ENCODE data around the gene GTF3C5. TPM values are rescaled to one million over a fixed set of nuclear protein-coding genes. Genes with fewer than 3 reads are reported as not detected.
"Not testable (repeated sequence)": the region's sequence is repeated elsewhere in the genome, so short reads cannot be mapped to it uniquely, and the experiment has no call there.

GTF3C5 gene
- total RNA-seq, 4 donors from 2014 or later = 48.2 to 55.3 (median 48.9) TPM

DNA sequence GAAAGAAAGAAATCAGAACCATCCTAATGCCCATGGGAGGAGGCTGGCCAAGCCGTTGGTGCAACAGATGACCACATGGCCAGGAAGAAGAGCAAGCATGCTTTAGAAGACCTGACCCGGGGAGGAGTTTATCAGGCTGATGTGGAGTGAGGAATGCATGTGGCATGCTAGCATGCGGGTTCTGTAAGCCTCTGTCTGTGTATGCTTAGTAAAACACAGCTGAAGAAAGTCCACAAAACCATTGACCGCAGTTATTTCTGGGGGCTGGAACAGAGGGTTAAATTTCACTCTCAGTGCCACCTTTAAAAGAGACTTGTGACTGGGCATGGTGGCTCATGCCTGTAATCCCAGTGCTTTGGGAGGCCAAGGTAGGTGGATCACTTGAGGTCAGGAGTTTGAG lies 33.2 kb upstream of the GTF3C5 start:
- intact Hi-C loops (cut with DNase I) = no loop called here
- no peaks in the 10 kb centered on the region for H3K9me3 ChIP-seq
- TF ChIP-seq POLR2A (IDR thresholded peaks at IDR 0.05) (no peak), CTCF (IDR thresholded peaks at IDR 0.05) (no peak)
- no peaks in the 10 kb centered on the region for H3K36me3 ChIP-seq
- WGBS, 2 donors = 52 to 68% methylated on average over 4 of the region's 4 CpGs
- peaks cover 0 to 63% (median 0%) of the 10 kb centered on the region in 4 donors for H3K27me3 ChIP-seq
- H3K4me3 ChIP-seq = no peak overlapping the region
- peaks cover 18 to 60% (median 26%) of the 10 kb centered on the region in 3 donors for H3K4me1 ChIP-seq
- DNase-seq = no peak
- H3K27ac ChIP-seq = no peak overlapping the region

- H3K27me3 ChIP-seq = peaks cover 0 to 63% (median 0%) of the 10 kb centered on the region in 4 donors
- H3K4me3 ChIP-seq; DNase-seq; H3K36me3 ChIP-seq; intact Hi-C loops (cut with DNase I); H3K9me3 ChIP-seq; H3K27ac ChIP-seq: not testable (repeated sequence)
- 75 to 83% methylated on average over 3 of the region's 4 CpGs for WGBS, 2 donors
- H3K4me1 ChIP-seq = peaks cover 22 to 60% (median 25%) of the 10 kb centered on the region in 3 donors
Measured at GRCh38 chr9:132998221-132998620, 32.6 kb upstream of the GTF3C5 start.

DNA sequence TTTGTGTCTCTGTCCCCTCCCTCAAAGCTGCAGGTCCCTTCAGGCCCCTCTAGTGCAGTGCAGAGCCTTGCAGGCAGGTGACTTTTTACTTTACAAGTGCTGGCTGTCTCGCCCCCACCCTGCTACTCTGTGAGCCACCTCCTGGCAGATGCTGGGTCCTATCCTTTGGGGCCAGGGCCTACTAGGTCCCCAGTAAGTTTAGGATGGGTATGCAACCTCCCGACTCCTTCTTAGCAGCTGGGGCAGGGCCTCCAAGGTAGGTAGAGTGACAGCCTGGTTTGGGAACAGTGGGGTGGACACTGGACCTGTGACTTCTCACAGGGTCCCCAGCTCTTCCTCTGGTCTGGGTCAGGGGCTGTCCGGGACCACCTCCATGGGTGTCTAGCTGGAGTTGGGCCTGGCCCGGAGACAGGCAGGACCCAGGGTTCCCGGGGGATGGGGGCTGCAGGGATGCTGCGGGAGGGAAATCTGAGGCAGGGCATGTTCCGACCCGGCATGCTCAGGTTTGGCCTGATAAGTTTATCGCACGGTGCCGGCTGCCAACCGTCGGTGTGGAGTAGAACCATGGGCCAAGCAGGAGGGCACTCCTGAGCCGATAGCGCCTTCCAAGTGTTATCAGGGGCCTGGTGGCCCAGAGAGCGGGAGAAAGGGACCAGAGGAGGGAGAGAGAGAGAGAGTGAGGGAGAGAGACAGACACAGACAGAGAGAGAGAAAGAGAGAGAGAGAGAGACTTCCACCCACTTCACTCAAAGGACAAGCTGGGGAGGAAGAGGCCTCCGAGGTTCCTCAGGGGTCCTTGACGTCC lies 31.8 kb upstream of the GTF3C5 start:
- TF ChIP-seq CTCF (IDR thresholded peaks at IDR 0.05) = no peak
- no peak for TF ChIP-seq POLR2A (IDR thresholded peaks at IDR 0.05)
- H3K4me1 ChIP-seq = peaks cover 19 to 51% (median 21%) of the 10 kb centered on the region in 3 donors
- H3K4me3 ChIP-seq = no peak overlapping the region
- H3K27ac ChIP-seq = no peak overlapping the region
- H3K27me3 ChIP-seq = peaks cover 0 to 63% (median 0%) of the 10 kb centered on the region in 4 donors
- H3K36me3 ChIP-seq = no peaks in the 10 kb centered on the region
- DNase-seq = no peak
- intact Hi-C loops (cut with DNase I) = no loop called here
- 43 to 67% methylated on average over 1 to 13 of the region's 18 CpGs for WGBS, 2 donors
- H3K9me3 ChIP-seq = no peaks in the 10 kb centered on the region

DNA sequence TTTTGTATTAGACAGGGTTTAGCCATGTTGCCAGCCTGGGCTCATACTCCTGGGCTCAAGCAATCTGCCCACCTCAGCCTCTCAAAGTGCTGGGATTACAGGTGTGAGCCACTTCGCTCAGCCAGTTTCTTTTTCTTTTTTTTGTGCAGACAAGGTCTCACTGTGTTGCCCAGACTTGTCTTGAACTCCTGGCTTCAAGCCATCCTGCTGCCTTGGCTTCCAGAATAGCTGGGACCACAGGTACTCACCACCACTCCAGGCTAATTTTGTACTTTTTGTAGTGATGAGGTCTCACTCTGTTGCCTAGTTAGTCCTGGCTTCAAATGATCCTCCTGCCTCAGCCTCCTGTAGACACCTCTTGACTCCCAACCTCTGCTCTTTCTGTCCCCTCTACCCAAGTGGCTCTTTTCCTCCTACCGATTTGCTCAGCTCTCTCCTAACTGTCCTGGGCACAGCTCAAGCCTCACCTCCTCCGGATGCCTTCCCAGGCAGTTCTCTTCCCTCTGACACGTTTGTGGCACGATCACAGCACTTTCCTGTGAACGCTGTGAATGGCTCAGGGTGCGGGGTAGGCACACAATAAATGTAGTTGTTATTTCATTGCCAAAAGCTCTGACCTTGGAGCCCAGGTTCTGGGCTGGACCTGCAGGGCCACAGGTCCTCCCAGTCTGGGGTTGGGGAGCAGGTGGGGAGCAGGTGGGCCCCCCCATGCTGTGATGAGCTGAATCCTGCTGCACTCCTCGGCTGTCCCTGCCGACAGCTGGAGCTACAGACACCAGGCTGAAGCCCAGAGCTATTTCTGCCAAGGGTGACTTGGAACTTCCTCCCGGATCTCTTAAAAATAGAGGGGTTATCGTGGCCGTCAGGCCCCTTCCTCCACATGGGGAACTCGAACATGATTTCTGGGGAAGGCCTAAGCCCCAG lies 28.4 kb upstream of the GTF3C5 start:
- Histone ChIP-seq H3K27ac (peak overlapping the region in 2 of 4 donors; percentile 52 to 62), H3K36me3 (no peaks in the 10 kb centered on the region), H3K27me3 (peaks cover 0 to 59% (median 0%) of the 10 kb centered on the region in 4 donors), H3K4me3 (no peak overlapping the region), H3K4me1 (peaks cover 6 to 24% (median 10%) of the 10 kb centered on the region in 3 donors), H3K9me3 (no peaks in the 10 kb centered on the region)
- no peak for TF ChIP-seq CTCF (IDR thresholded peaks at IDR 0.05)
- intact Hi-C loops (cut with DNase I) = no loop called here
- WGBS, 2 donors = 34 to 36% methylated on average over 8 of the region's 13 CpGs
- no peak for DNase-seq

- WGBS, 2 donors = 60% methylated on average over 1 of the region's 13 CpGs; no CpG with 5 or more reads in 1 of the 2 donors
- no peak for TF ChIP-seq POLR2A (IDR thresholded peaks at IDR 0.05)
- peaks cover 6 to 24% (median 10%) of the 10 kb centered on the region in 3 donors for H3K4me1 ChIP-seq
- H3K27ac ChIP-seq = no peak overlapping the region
- intact Hi-C loops (cut with DNase I) = no loop called here
- DNase-seq = no peak
- no peaks in the 10 kb centered on the region for H3K36me3 ChIP-seq
- H3K4me3 ChIP-seq = no peak overlapping the region
- H3K9me3 ChIP-seq = no peaks in the 10 kb centered on the region
- peaks cover 0 to 65% (median 0%) of the 10 kb centered on the region in 4 donors for H3K27me3 ChIP-seq
Measured at GRCh38 chr9:133003071-133003461, 27.7 kb upstream of the GTF3C5 start.
